ENCODE measurements around the gene GDNF.
"Not testable (repeated sequence)": the region's sequence is repeated elsewhere in the genome, so short reads cannot be mapped to it uniquely, and the experiment has no call there.

The GDNF gene

DNA sequence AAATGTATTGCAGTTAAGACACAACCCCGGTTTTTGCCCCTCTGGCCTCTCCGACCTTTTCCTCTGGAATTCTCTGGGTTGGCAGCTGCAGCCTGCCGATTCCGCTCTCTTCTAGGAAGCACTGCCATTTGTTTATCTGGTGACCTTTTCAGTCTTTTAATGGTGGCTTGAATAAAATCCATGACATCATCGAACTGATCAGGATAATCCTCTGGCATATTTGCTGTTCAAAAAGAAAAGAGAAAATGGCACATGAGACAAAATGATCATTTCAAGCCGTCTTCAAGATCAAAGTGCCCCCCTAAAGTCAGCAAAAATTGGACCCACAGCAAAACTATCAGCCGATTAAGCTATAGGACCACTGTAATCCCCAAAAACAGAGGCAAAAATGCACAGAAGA lies 23.9 kb downstream of the GDNF start:
- no peak for DNase-seq

- no peak for DNase-seq
Observed at GRCh38 chr5:37814699-37815098, 25.1 kb downstream of the GDNF start.

DNA sequence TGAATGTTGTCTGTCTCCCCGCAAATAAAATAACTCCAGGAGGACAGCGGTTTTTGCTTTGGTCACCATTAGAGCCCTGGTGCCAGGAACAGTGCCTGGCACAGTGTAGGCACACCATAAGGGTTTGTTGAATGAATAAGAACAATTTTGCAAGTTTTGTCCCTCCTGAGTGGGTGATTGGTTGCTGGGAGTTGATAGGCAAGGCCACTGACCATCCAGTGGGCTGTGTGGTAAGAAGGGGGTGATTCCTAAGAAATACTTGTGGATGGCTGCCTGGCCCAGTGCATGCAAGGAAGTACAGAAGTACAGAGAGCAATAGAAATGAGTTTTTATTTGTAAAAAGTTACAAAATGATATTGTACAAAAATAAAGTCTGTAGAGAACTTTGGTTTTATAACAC lies 27.5 kb downstream of the GDNF start:
- DNase-seq = no peak

DNA sequence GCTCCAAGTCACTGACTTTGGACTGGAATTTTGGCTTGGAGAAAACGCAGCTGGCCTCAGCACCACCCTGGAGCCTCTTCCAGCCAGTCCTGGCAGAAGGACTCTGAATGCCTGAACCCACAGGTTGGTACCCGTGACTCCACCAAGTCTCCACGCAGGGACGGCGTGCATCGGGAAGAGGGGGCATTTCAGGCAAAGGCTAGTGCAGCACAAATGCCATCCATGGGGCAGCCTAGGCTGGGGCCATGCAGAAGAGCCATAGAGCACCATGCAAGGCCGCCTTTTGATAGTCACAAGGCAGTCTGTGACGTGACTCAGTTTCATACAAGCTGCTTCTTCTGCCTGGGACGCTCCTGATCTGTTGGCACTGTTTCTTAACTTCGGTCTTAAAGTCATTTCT lies 28.0 kb downstream of the GDNF start:
- DNase-seq = no peak

DNA sequence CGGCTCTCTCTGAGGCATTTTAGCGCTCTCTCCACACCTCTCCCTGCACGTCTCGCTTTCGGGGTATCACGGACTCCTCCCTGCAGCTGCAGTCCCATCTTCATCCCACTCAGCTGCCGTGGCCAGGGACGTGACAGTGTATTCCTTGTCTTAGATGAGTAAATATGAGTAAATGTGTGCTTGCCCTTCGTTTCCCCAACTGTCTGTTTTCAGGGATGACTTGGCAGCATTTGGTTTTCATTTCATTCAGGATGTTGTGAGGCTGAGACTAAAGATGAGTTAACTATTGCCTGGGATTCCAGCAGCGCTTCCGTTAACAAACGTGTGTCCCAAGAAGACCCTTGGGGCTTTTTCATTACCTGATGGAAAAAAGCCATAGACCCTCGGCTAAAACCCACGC lies 29.5 kb downstream of the GDNF start:
- no peak for DNase-seq

DNA sequence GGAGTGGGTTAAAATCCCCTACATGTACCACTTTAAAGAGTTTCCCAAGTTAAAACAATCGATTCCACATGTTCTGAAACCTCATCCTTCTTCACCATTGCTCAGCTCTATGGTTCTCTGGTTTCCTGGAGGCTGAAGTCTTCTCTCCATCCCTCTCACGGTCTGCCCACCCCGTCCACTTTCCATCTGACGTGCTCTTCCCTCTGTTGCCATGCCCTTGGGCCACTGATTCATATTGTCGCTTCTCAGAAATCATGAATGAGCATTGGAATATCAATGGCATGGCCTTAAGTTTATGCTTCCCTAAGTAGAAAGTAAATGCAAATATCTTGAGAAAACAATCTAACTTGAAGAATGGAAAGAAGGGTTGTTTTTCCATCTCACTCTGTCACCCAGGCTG lies 30.9 kb downstream of the GDNF start:
- no peak for DNase-seq

DNA sequence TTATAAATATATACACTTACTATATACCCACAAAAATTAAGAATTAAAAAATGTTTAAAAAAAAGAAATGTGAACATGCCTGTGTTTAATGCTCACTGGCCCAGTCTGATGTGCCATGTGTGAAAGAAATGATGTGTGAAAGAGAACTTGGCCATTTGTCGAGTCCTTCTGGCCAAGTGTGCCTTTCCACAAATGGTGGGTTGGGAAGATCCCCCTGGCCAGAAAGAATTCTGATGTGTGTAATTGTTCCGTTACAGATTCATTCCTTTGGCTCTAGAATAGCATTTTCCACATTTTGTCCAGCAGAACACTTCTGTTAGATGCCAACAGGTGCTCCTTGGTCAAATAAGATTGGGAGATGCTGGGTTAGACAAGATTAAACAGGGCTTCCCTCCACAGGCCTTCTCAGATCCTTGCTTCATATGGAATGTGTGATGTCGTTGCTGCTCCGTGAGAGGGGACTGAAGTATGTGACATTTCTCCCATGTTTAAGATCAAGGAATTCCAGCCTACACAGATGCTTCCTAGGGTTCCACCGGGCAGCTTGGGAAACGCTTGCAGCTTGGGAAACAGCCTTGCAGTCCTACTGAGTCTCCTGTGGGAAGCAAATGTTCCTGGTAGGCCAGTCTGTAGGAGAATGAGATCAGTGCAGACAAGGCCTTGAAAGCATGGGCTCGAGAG lies 32.1 kb downstream of the GDNF start:
- DNase-seq = no peak

DNA sequence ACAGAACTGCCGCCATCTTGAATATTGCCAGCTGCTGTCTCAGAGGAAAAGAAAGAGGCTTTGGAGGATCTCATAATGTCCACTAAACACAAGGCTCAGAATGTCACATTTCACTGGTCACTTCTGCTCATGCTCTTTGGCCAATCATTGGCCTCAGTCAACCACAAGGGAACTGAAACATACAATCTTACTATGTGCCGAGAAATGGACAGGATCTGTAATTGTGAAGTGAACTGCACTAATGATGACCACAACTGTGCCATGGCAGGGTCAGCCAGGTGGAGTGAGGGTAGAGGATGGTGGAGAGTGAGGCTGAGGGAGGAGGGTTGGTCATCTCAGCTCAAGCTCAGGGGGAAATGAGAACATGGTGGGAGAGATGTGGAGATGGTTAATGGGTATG lies 32.8 kb downstream of the GDNF start:
- no peak for DNase-seq

- no peak for DNase-seq
Observed at GRCh38 chr5:37806476-37806875, 33.4 kb downstream of the GDNF start.

DNA sequence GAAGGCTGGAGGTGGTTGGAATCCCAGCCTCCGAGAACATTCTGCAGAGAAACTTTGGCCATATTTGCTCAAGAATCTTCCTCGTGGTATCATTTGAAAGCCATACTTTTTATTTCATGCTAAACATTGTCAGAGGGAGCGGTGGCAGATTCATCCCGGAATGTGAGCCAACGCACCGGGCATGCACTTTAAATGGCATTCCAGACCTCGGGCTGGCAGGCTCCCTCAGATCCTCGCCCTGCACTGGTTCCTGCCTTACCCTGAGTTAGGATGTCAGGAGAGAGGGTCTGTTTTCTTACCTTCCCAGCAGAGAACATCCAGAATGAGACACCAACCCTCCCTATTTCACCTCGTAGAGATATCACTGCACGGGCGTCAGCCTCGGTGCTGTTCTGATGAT lies 33.8 kb downstream of the GDNF start:
- DNase-seq = no peak

DNA sequence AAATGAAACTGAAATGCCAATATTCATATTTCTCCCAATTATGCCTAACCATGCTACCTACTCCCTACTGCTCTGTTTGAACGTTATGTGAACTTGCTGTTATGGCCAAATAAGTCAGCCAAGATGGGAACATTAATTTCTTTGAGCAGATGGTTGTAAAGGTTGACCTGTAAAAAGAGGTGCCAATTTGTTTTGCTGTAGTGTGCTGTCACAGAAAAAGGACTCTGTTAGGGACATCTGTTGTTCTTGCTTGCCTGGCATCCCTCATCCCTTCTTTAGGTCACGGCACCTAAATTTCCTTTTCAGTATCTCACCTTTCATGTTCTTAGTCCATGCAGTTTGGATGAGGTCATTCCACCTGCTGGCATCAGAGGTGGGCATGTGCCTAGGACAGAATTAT lies 35.4 kb downstream of the GDNF start:
- DNase-seq = peak; percentile 63

DNA sequence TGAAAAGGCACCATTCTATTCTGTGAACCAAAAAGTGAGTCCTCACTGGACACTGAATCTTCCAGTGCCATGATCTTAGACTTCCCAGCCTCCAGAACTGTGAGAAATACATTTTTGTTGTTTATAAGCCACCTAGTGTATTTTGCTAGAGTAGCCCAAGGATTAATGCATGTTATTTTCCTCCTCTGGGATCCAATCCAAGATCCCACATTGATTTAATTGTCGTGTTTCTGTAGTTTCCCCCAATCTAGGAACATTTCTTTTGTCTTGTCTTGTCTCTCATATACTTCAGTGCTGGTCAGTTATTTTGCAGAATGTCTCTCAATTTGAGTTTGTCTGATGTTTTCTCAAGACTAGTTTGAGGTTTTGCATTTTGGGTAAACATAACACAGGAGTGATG lies 36.4 kb downstream of the GDNF start:
- DNase-seq = no peak

- DNase-seq = no peak
Observed at GRCh38 chr5:37801521-37801920, 38.3 kb downstream of the GDNF start.

GRCh38 chr5:37799865-37800421 lies 39.9 kb downstream of the GDNF start:
- DNase-seq = no peak

DNA sequence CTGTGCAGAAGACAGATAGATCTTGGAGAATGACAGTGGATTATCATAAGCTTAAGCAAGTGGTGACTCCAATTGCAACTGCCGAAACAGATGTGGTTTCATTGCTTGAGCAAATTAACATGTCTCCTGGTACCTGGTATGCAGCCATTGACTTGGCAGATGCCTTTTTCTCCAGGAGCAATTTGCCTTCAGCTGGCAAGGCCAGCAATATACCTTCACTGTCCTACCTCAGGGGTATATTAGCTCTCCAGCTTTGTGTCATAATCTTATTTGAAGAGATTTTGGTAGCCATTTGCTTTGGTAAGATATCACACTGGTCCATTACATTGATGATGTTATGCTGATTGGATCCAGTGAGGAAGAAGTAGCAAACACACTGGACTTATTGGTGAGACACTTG lies 43.4 kb downstream of the GDNF start:
- DNase-seq = not testable (repeated sequence)

- not testable (repeated sequence) for DNase-seq
Observed at GRCh38 chr5:37795292-37795691, 44.5 kb downstream of the GDNF start.

GRCh38 chr5:37792975-37793631 lies 46.7 kb downstream of the GDNF start:
- DNase-seq = no peak

DNA sequence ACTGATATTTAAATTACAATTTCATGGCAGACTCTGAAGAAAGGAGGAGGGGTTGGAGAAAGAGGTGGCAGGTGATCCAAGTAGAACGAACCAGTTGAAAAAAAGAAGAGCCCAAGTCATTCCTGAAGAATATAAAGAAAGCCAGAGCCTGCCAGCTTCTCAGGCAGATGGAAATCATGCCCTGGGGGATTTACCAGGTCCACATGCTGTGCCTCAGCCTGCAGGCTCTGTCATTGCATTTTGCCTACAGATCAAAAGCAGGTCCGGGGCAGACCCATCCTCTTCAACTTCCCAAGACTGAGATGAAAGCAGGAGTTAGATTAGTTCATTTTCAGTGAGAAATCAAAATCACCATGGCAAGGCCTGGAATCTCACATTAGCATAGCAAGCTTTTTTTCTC lies 48.5 kb downstream of the GDNF start:
- DNase-seq = peak; percentile 22

DNA sequence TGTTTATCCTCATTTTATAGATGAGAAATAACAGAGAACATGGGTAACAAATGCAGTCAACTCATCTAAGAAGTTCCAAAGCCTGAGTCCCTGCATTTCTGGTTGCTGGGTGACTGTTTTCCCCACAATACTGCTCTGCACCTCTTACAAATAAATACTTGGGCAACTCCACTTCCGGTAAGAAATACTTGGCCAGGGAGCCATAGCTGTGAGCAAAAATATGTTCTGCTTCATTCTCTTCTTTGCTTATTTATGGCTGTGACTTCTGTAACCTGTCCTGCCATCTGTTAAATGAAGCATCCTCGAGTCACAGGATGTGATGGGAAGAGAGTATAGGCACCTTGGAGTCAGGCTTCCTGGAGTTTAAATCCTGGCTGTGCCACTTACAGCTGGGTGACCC lies 49.9 kb downstream of the GDNF start:
- peak; percentile 19 for DNase-seq

GRCh38 chr5:37787742-37788141 lies 52.1 kb downstream of the GDNF start:
- DNase-seq = peak; percentile 99

DNA sequence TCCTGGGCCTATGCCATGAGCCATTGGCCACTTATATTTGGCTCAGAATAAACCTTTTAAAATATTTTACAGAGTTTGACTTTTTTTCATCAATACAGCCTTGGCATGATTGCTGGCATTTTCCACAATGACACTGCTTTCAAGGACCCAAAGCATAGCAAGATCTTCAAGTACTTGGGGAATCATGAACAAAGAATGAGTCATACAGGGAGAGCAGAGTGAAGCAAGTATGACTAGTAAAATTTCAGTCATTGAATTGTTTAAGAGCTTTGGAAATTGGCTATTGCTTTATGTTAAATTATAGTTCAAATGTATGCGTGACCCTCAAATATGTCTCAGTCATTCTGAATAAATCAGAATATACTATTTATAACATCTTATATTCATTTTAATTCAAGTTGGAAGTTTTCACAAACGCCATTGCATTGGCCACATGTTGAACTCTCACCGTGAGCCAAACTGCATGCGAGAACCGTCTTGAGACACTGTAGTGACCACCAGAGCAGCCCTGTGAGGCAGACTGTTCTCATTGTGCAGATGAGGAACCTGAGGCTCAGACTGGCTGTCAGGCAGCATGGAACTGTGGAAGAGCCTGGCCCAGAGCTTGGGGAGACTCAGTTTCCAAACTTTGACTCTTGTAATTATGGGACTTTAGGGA lies 52.9 kb downstream of the GDNF start:
- no peak for DNase-seq

GRCh38 chr5:37786416-37786815 lies 53.4 kb downstream of the GDNF start:
- DNase-seq = no peak

DNA sequence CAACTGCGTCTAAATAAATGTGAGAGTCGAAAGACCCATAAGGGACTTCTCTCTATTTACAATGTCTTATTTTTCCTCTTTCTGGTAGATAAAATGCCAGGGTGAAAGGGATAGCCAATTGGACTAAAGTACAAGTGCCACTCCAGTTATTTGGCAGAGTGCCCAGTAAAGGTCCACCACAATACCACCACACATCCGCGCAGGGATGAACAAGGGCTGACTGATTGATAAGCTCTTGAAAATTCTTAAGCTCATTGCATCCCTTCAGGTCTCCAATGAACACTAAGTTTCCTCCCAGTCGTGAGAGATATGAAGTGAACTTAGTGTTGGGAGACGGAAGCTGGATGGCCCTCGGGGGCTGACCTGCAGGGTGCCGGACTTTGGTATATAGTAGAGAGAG lies 58.4 kb downstream of the GDNF start:
- not testable (repeated sequence) for DNase-seq

All from NCI-H1694 treated with DMSO at 0.1 percent for 48 hours (cell line).